GM12892 (cell line): Measurements from ENCODE around the gene EFNA5.

Source experiments
- POLR2A ChIP-seq: IDR thresholded peaks from 2 replicates; pipeline ENCODE4 v1.6.1; 2011; ENCODE audit warnings: low read depth, low read length, control low read depth
- POLR2AphosphoS5 ChIP-seq: IDR thresholded peaks from 2 replicates; pipeline ENCODE4 v1.6.1; 2011; ENCODE audit warnings: low read depth, low read length, control low read depth
- TAF1 ChIP-seq: IDR thresholded peaks from 2 replicates; pipeline ENCODE4 v1.6.1; 2011; ENCODE audit warnings: low read depth, mild to moderate bottlenecking, control low read depth, low read length, borderline replicate concordance

DNA sequence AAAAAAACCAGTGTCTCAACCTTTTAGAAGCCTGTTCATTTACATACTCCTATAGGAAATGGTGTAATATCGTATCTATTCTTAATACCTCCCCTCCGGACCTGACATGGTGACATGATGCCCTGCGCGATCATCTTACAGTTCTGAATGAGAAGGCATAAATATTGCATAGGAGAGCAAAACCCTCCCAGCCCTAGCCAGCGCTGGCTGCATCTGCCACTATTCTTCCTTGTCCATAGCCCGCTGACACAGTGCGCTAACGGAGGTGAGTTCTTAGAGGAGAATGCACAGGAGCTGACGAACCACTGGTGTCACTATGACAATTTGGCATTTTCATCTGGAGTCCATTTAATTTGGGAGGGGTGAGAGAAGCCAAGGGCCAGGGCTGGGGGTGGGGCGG, 290.1 kb downstream of the EFNA5 start:
- TF ChIP-seq POLR2AphosphoS5 (no peak), TAF1 (no peak), POLR2A (no peak)
